Kidney (tissue), 14 donors: ENCODE results near the gene CDK14. TPM values are rescaled to one million over a fixed set of nuclear protein-coding genes. Genes with fewer than 3 reads are reported as not detected.

Source experiments
- DNase-seq, 5 donors: peaks; one replicate each; pipeline ENCODE4 v3.0.0-alpha.2; 2013 to 2020
- FAIRE-seq: peaks from 2 replicates; lab custom pipeline; 2012; peaks lifted over from hg19 to GRCh38; lab: Jason Lieb, UNC
- H3K27ac ChIP-seq, 2 donors: one replicate each; pipeline ENCODE4 v1.7.0; 2013; ENCODE audit warnings: low read depth in 2 of 2, low read length in 2 of 2, inconsistent platforms in 1 of 2
- H3K27me3 ChIP-seq: one replicate; pipeline ENCODE4 v1.7.1; 2013; ENCODE audit warnings: low read length, inconsistent platforms; ENCODE audit not compliant: control insufficient read depth, insufficient read depth
- H3K36me3 ChIP-seq, 3 donors: one replicate each; pipeline versions ENCODE4 v1.7.0 to v1.7.1; 2013; ENCODE audit warnings: low read length in 3 of 3, control low read depth in 1 of 3, inconsistent platforms in 1 of 3; ENCODE audit not compliant: insufficient read depth in 3 of 3, control insufficient read depth in 2 of 3
- H3K4me1 ChIP-seq, 3 donors: one replicate each; pipeline versions ENCODE4 v1.7.0 to v1.7.1; 2013; ENCODE audit warnings: low read length in 3 of 3, inconsistent platforms in 1 of 3, low read depth in 1 of 3; ENCODE audit not compliant: control insufficient read depth in 2 of 3, insufficient read depth in 2 of 3
- H3K4me3 ChIP-seq, 3 donors: one replicate each; pipeline versions ENCODE4 v1.7.0 to v1.8.1; 2013; ENCODE audit warnings: low read length in 3 of 3, control low read depth in 1 of 3, inconsistent platforms in 1 of 3
- H3K9ac ChIP-seq, 3 donors: one replicate each; pipeline versions ENCODE4 v1.7.0 to v1.7.1; 2013; ENCODE audit warnings: low read length in 3 of 3, control low read depth in 1 of 3, inconsistent platforms in 1 of 3
- H3K9me3 ChIP-seq, 3 donors: one replicate each; pipeline versions ENCODE4 v1.7.0 to v1.7.1; 2013; ENCODE audit warnings: low read length in 3 of 3, control low read depth in 1 of 3, inconsistent platforms in 1 of 3; ENCODE audit not compliant: control insufficient read depth in 2 of 3, insufficient read depth in 1 of 3
- intact Hi-C: fragments of 100-400 bp; cut with DNase I; formaldehyde crosslinking; loops from one replicate; pipeline ENCODE4 v1.11.1; 2022
- polyA plus RNA-seq: library from polyadenylated mRNA; stranded (reverse); fragments of 350-450 nt; fragmentation: Illumina TruSeq; extraction: RNeasy Lipid Tissue Mini Kit (QIAGEN cat#74804); gene quantifications from one replicate; pipeline ENCODE4 v1.2.3, GENCODE V29; 2014; ENCODE audit warnings: low read depth, low replicate concordance; ENCODE audit not compliant: insufficient read depth
- total RNA-seq: library from RNA; stranded (reverse); fragmentation: NEBNext Ultra II Directional; extraction: Animal tissue kit (Norgen Biotek cat#: 25700); gene quantifications from one replicate; pipeline ENCODE4 v1.2.1, GENCODE V29; 2021
- TF ChIP-seq, protein P1 (sequence below): IDR thresholded peaks from 3 replicates; pipeline ENCODE4 v1.5.1; 2012; ENCODE audit warnings: mild to moderate bottlenecking, moderate library complexity, borderline replicate concordance; ENCODE audit not compliant: insufficient read depth; ENCODE audit errors: extremely low read depth
- donor health status: control.
- donor health status: control.
- donor health status: control.
- donor health status: control.
- donor health status: control.
- donor health status: DM: yes; HTN: yes; CAD: no.
- donor health status: Normal renal cell carcinoma (clear cell type).

The CDK14 gene
- total and polyA plus RNA-seq, 2 donors from 2014 or later: 11.9 to 33.9 TPM

DNA sequence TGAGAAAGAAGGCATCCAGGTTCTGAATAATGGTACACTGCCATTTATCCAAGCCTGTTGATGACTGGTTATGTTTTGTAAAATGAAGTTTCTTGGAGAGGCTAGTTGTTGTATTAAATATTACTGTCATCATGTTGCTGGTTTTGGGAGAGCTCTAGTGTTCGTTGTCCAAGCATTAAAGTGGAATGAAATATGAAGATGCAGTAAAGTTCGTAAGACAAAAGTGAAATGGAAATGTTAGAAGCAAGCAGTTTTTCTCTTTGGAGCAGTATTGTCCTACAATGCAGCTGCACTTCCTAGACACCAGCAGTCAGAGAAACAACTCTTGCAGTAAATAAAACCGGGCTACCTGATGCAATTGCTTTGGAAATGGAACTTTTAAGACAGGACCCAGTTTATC lies 511.3 kb downstream of the CDK14 start:
- H3K4me3 ChIP-seq: no peak overlapping the region
- H3K9me3 ChIP-seq: no peaks in the 10 kb centered on the region
- DNase-seq (no peak), FAIRE-seq (no peak)
- no peaks in the 10 kb centered on the region for H3K4me1 ChIP-seq
- TF ChIP-seq, protein P1, sequence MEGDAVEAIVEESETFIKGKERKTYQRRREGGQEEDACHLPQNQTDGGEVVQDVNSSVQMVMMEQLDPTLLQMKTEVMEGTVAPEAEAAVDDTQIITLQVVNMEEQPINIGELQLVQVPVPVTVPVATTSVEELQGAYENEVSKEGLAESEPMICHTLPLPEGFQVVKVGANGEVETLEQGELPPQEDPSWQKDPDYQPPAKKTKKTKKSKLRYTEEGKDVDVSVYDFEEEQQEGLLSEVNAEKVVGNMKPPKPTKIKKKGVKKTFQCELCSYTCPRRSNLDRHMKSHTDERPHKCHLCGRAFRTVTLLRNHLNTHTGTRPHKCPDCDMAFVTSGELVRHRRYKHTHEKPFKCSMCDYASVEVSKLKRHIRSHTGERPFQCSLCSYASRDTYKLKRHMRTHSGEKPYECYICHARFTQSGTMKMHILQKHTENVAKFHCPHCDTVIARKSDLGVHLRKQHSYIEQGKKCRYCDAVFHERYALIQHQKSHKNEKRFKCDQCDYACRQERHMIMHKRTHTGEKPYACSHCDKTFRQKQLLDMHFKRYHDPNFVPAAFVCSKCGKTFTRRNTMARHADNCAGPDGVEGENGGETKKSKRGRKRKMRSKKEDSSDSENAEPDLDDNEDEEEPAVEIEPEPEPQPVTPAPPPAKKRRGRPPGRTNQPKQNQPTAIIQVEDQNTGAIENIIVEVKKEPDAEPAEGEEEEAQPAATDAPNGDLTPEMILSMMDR: no peak
- H3K27ac ChIP-seq: no peak overlapping the region
- H3K9ac ChIP-seq: no peak overlapping the region
- intact Hi-C loops: no loop called here
- no peaks in the 10 kb centered on the region for H3K27me3 ChIP-seq
- peaks cover 0 to 1% (median 0%) of the 10 kb centered on the region in 3 donors for H3K36me3 ChIP-seq

DNA sequence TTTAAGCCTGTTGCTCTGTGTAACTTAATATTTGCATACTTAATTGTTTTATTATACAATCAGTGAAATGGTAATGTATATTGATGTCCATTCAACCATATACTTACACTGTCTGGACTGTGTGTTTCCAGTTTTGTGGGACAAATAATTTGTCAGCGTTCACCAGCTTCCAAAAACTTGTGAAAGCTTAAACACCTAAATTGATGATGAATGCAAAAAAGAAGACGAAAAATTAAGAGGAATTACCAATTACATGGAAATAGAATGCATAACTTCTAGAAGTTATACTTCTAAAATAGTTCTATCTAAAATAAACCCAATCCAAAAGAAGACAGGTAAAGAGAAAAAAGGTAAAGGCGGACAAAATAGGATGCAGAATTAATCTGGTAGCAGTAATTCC lies 513.1 kb downstream of the CDK14 start:
- Histone ChIP-seq H3K4me3 (no peak overlapping the region), H3K27me3 (no peaks in the 10 kb centered on the region), H3K4me1 (no peaks in the 10 kb centered on the region), H3K27ac (no peak overlapping the region), H3K9me3 (no peaks in the 10 kb centered on the region), H3K9ac (no peak overlapping the region), H3K36me3 (peaks cover 0 to 2% (median 0%) of the 10 kb centered on the region in 3 donors)
- intact Hi-C loops: no loop called here
- DNase-seq: no peak
- no peak for FAIRE-seq
- TF ChIP-seq, protein P1: no peak

DNA sequence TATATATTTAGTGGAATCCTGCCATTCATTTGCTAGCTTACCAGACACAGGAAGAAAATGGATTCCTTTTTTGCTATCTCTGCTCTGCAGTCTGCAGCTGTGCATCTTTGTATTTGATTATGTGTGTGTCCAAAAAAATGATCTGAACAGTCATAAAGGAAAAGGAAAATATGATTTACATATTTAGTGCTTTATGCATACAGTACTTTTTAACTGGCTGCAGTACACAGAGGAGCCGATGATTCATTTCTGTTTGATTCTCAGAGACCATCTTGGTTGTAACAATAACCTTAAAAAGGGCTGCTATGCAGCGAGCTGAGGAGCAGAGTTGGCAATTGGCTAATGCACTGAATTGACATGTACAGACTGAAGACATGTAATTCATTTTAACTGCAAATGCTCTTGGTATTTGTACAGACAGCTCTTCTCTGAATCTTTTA lies 516.8 kb downstream of the CDK14 start:
- H3K9ac ChIP-seq: no peak overlapping the region
- peaks cover 0 to 2% (median 0%) of the 10 kb centered on the region in 3 donors for H3K36me3 ChIP-seq
- no peaks in the 10 kb centered on the region for H3K9me3 ChIP-seq
- H3K4me3 ChIP-seq: no peak overlapping the region
- peak in 1 of 5 donors; percentile 15 for DNase-seq
- no peaks in the 10 kb centered on the region for H3K4me1 ChIP-seq
- H3K27ac ChIP-seq: no peak overlapping the region
- no peak for FAIRE-seq
- no peaks in the 10 kb centered on the region for H3K27me3 ChIP-seq
- TF ChIP-seq, protein P1: no peak
- intact Hi-C loops: no loop called here

DNA sequence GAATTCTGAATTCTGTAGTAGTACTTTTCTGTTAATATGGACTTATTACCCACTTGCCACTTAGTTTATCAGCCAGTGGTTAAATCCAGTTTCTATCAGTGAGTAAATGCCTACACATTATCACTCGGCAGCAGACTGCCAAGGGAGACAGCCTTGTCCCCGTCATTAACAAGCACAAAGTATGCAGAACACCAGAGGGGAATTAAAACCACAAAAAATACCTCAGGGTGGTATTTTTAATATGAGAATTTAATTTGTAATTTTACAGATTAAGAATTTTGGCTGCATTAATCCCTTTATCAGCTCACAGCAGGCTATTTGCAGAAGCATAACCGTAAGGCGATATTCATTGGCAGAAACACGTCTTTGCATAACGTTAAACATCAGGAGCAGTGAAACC lies 518.1 kb downstream of the CDK14 start:
- intact Hi-C loops: no loop called here
- Histone ChIP-seq H3K36me3 (peaks cover 0 to 2% (median 0%) of the 10 kb centered on the region in 3 donors), H3K9me3 (no peaks in the 10 kb centered on the region), H3K4me3 (no peak overlapping the region), H3K27ac (no peak overlapping the region), H3K4me1 (no peaks in the 10 kb centered on the region), H3K27me3 (no peaks in the 10 kb centered on the region), H3K9ac (no peak overlapping the region)
- DNase-seq (no peak), FAIRE-seq (no peak)
- TF ChIP-seq, protein P1: no peak
